Activated T-cell treated with anti-CD3 and anti-CD28 coated beads, Interleukin-2, amount 50 U/mL, for 1 hour (primary cell): ENCODE measurements around the gene KLF12.
A peak's percentile ranks its signal among the peaks of the same experiment; 100 is the strongest.

Experiments used
- DNase-seq: peaks from one replicate; pipeline ENCODE4 v3.0.0-alpha.2; 2020

KLF12 gene

GRCh38 chr13:74134221-74134776 lies at the start of gene KLF12:
Gene KLF12 (minus strand): TSS chr13:74134404.
- DNase-seq = peak; percentile 92

DNA sequence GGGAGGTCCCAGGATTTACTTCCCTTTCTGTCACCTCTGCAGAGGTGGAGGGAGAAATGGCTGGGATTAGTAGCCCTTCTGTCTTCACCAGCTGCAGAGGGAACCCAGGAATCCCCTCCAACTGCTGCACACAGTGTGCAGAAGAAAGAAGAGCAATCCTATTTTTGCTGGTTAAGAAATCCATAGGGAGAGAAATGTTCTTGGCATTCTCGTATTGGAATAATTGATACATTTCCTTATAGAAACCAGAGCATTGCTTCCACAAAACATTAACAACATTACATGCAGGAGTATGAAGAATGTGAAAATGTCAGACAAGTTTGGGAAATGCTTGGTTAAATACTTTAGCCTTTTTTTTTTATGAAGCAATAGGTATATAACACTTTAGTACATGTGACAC lies 48.3 kb upstream of the KLF12 start:
- no peak for DNase-seq

DNA sequence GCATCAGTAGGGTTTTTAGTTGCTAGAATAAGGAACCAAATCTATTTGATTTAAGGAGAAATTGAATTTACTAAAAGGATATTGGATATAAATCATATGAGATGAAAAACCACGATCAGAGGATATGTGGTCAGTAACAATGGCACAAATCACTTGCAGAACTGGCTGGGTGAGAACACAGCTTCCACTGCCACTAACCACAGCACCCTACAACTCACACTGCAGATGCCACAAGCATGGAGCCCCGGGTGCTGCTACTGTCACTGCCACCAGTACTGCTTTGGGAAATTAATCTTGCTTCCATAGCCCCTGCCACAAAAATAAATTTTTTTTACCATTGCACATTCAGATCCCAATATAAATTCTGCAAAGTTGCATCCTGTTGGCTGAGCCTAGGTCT lies 40.6 kb upstream of the KLF12 start:
- DNase-seq = no peak

GRCh38 chr13:74173822-74174221 lies 39.6 kb upstream of the KLF12 start:
- DNase-seq = no peak

DNA sequence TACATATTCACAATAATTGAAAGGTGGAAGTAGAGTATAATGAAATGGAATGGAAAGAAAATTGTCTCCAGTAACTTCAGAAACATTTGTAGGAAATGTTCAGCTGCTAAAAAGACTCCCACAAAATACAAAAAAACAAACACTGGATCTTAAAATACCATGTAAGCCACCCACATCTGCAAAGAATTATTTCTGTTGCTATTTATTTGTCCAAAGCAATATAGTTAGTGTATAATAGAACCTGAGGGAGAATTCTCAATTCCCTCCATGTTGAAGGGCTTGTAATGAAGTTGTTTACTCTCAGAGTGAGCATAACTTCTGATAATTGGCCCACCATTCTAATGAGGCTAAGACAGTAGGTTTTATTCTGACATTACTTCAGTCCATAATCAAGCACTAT lies 37.4 kb upstream of the KLF12 start:
- DNase-seq = no peak

- DNase-seq = no peak
Measured at GRCh38 chr13:74169676-74170075, 35.5 kb upstream of the KLF12 start.

DNA sequence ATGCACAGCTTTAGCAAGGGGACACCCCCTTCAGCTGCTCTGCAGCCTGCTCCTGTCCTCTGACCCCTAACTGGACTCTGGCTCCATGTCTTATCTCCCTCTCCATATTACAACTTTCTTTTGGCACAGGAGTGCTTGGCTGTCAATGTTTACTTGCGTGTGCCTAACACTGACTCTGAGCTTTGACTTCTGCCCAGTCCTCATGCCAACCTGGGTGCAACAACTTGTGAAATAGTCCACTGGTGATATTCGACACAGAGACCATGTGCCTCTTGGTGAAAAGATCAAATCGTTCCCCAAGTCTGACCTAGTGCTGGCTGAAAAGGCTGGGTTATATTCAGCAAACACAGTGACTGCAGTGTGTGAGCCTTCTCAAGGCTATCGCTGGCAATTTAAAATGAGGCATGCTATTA lies 34.1 kb upstream of the KLF12 start:
- no peak for DNase-seq

GRCh38 chr13:74166261-74167004 lies 32.2 kb upstream of the KLF12 start:
- DNase-seq = no peak

GRCh38 chr13:74162782-74163181 lies 28.6 kb upstream of the KLF12 start:
- DNase-seq = no peak

GRCh38 chr13:74162135-74162534 lies 27.9 kb upstream of the KLF12 start:
- no peak for DNase-seq

- no peak for DNase-seq
Measured at GRCh38 chr13:74158571-74159352, 24.6 kb upstream of the KLF12 start.

DNA sequence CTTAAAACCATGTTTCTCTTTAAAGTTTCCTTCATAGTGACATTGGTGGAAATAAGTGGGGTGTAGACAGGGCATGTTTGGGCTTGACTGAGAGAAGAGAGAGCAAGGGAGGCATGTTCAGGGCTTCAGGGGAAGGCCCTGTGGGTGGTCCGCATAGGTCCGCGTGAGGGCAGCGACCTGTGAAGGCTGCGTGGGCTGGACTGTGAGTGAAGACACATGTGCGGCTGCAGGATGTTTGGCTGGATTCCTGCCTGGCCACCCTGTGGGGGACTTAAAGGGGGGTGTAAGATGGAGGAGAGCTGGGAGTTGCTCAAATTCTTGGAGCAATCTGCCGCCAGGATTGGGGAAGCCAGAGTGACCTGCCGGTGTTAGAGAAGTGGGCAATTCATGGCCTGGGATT lies 23.8 kb upstream of the KLF12 start:
- no peak for DNase-seq

DNA sequence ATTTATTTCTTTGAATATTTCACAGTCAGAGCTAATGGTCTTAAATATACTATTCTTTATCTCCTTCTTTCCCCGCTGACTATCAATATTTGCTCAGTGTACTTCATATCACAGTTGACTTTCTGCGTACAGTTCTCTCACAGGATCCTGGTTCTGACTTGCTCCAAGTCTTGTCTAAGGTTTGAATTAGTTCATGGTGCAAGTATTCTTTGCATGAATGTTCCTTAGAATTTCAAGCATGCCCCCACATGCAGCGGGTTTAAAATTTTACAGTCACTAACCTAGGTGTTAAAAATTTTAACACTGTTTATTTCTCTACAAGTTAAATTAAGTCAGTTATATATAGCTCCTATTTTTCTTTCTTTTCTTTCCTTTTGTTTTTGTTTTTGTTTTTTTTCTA lies 20.8 kb upstream of the KLF12 start:
- DNase-seq = no peak

DNA sequence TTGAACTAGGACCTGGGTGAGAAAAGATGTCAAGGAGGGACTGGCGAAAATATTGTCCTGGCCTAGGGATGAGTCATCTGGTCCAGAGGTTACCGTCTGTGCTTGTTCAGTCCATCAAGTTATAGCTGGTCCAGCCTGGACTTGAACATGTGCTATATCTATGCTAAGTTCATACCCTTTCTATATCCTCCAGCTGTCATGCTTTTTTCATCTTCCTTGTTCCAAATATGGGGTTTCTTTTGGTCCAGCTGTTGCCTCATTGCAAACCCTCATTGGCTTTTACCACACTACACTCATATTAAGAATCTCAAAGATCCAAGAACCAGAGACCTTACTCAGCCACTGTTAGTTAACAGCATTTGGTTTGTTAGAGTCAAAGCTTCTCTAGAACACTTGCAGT lies 19.1 kb upstream of the KLF12 start:
- no peak for DNase-seq

GRCh38 chr13:74151859-74152258 lies 17.7 kb upstream of the KLF12 start:
- DNase-seq = no peak

DNA sequence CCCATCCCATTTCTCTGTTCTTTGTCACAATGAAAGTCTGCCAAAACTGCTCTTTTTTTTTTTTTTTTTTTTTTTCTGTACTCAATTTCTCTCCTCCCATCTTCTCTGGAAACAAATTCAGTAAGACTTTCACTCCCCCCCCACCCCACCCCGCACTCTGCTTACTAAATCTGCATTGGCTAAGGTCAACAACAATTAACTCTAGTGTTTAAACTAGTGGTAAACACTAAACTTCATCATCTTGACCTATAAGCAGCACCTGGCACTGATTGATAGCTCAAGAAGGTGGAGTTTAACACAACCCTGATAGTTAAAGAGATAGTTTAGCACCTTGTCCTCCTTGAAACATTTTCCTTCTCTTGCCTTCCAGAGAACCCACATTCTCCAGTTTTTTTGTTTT lies 14.1 kb upstream of the KLF12 start:
- no peak for DNase-seq

DNA sequence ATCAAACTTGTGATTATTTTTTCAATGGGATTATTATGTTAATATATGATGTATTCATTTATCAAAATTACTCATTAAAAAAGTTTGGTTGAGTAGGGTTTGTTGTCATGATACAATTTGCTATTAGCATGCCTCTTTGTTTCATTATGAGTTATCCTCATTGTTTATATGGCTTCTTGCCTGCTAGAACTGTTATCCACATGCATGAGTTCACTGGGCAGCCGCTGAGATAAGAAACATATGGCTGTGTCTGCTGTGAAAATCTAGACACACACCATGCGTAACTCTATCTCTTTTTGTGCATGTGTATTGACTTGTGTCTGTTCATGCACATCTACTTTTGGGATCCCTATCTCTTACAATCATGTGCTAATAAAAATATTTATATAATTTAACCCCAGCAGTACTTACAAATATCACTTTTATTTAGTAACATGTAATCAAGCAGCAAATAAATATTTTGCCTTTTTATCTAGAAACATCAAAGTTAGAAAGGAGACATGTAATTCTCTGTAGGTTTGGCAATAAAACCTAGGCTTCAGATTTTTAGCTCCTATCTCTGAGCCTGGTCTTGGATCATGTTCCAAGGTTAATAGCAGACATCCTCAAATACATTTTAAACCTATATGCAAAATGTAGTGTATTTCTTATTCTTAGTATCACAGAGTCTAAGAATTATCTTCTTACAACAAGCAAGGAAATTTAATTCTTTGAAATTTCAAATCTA lies 11.2 kb upstream of the KLF12 start:
- no peak for DNase-seq

GRCh38 chr13:74144269-74144668 lies 10.1 kb upstream of the KLF12 start:
- DNase-seq = no peak

GRCh38 chr13:74142257-74142656 lies 8.1 kb upstream of the KLF12 start:
- no peak for DNase-seq

- no peak for DNase-seq
Measured at GRCh38 chr13:74138241-74138640, 4.0 kb upstream of the KLF12 start.

DNA sequence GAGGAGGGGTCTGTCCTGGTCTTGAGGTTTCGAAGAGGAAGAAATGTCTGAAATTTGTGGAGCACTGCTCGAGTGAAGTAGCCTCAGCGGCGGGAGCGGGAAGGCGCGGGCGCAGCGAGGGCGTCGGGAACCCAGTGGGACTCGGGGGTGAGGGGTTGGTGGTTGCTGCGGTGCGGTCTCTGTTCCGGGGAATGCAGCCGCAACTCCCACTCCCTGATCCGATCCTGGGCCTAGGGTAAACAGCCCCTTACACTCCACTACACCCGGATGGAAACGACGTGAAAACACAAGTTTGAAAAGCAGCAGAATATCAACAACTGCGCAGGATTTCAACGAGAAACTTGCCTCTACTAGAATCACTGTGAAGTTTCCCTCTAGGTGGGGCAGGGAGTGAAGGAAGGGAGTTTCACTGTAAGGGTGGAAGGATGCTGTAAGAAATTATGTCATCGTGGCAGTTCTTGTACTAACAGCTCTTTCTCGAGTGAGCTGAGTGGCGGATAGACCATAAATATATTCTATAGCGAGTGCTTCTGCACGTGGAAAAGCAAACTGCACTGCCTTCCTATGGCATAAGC lies 2.0 kb upstream of the KLF12 start:
- peak; percentile 46 for DNase-seq

DNA sequence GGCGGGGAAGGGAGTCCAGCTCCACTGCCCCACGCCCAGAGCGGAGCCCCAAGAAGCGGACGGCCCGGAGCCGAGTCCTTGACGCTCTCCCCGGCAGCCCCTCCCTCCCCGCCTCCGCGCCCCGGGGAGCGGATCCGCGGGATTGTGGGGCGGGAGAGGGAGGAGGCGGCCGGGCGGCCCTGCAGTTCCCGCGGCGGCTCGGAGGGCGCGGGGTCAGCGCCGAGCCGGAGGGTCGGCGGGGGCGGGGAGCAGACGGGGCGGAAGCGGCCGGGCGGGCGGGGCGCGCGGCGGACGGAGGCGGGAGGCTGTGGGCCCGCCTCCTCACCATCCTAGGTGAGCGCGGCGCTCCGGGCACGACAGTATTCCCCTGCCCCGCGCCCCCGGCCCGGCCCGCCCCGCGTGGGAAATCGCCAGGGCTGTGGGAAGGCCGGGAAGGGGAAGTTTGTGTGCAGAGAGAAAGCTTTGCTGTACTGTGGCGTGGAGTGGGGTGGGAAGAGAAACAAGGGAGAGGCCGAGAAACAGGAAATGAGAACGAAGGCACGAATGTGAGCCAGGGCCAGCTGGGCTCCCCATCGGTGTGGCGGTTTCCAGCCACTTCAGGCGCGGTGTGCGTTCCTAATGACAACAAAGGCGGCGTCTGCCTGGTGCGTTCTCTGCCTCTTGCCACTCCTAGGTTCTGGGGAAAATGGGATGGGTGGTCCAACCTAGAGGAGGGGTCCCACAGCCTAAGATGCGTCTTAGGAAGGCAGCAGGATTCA lies 1.3 kb upstream of the KLF12 start:
- peak; percentile 73 for DNase-seq
